Upper lobe of left lung (tissue), 6 donors: ENCODE data around the gene CANT1. TPM values are rescaled to one million over a fixed set of nuclear protein-coding genes. Genes with fewer than 3 reads are reported as not detected.

Source experiments
- ATAC-seq, 2 donors: fragments of 200-7000 bp; cut with Tn5 transposase; one replicate each; pipeline ENCODE4 v1.9.1; 2022; ENCODE audit warnings: mild to moderate bottlenecking in 2 of 2, moderate library complexity in 2 of 2; ENCODE audit not compliant: low FRiP score in 2 of 2
- DNase-seq, 2 donors: peaks; one replicate each; pipeline ENCODE4 v3.0.0-alpha.2; 2019 to 2020
- H3K27ac ChIP-seq, 4 donors: fragments of 200-600 bp; sonication (generic); one replicate each; pipeline ENCODE4 v1.5.1; 2016 to 2019
- H3K27me3 ChIP-seq, 4 donors: fragments of 200-600 bp; sonication (generic); one replicate each; pipeline ENCODE4 v1.5.1; 2017 to 2019
- H3K36me3 ChIP-seq, 4 donors: fragments of 200-600 bp; sonication (generic); one replicate each; pipeline ENCODE4 v1.5.1; 2016 to 2019
- H3K4me1 ChIP-seq, 4 donors: fragments of 200-600 bp; sonication (generic); one replicate each; pipeline ENCODE4 v1.5.1; 2018 to 2019
- H3K4me3 ChIP-seq, 4 donors: fragments of 200-600 bp; sonication (generic); one replicate each; pipeline ENCODE4 v1.5.1; 2017 to 2019; ENCODE audit warnings: mild to moderate bottlenecking in 2 of 4, moderate library complexity in 1 of 4
- H3K9me3 ChIP-seq, 4 donors: fragments of 200-600 bp; sonication (generic); one replicate each; pipeline ENCODE4 v1.5.1; 2018 to 2019
- EP300 ChIP-seq, 4 donors: sonication (generic); formaldehyde crosslinking; IDR thresholded peaks; one replicate each; pipeline ENCODE4 v1.5.1; 2017; ENCODE audit warnings: antibody characterized with exemption in 4 of 4, control low read depth in 2 of 4
- POLR2A ChIP-seq, 4 donors: fragments of 450-650 bp; IDR thresholded peaks; one replicate each; pipeline ENCODE4 v1.5.1; 2016 to 2017; ENCODE audit warnings: antibody characterized with exemption in 4 of 4, mild to moderate bottlenecking in 2 of 4
- POLR2AphosphoS5 ChIP-seq, 2 donors: sonication (generic); formaldehyde crosslinking; IDR thresholded peaks; one replicate each; pipeline ENCODE4 v1.5.1; 2017; ENCODE audit warnings: antibody characterized with exemption in 2 of 2
- WGBS, 2 donors: methylation state at CpG; one replicate each; pipeline ENCODE4 v1.1.5; 2017 to 2018; 5-methylcytosine and 5-hydroxymethylcytosine counted together
- total RNA-seq, 6 donors: library from RNA; depleted of rRNA in 4 of 6; stranded (reverse); fragments of >200 nt in 4 of 6; gene quantifications; one replicate each; pipeline versions ENCODE4 v1.1.0 to v1.2.1, GENCODE V29; 2016 to 2021
- TF ChIP-seq, protein P1 (sequence below), 6 experiments: fragments of 450-650 bp in 4 of 6; fragments of 200-600 bp in 2 of 6; sonication (generic) in 2 of 6; IDR thresholded peaks; one replicate each; pipeline ENCODE4 v1.5.1; 2016 to 2019; ENCODE audit warnings: antibody characterized with exemption in 6 of 6
- donor health status: DM: no; HTN: no; CAD: no; lungs with moderate emphysema.
- donor health status: DM: no; HTN: yes; CAD: no; lungs with severe emphysema.

CANT1 gene
- total RNA-seq, 6 donors from 2014 or later: 19.5 to 77.8 (median 38.6) TPM

DNA sequence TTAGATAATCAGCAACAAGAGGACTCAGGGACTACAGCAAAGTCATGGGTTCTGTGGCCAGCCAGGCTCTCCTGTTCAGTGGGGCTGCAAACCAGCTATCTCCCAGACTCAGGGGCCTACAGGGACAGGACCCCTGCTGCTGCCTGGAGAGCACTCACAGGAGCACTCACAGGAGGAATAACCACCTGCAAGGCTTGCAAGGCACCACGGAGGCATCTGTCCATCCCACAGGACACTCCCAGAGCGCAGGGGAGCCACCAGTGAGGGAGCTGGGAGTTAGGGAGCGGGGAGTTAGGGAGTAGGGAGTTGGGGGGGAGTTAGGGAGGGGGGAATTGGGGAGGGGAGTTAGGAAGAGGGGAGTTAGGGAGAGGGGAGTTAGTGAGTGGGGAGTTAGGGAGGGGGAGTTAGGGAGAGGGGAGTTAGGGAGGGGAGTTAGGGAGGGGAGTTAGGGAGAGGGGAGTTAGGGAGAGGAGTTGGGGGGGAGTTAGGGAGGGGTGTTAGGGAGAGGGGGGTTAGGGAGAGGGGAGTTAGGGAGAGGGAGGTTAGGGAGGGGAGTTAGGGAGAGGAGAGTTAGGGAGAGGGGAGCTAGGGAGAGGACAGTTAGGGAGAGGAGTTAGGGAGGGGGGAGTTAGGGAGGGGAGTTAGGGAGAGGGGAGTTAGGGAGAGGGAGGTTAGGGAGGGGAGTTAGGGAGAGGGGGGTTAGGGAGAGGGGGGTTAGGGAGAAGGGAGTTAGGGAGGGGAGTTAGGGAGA is 5.7 kb downstream of the CANT1 start:
- Histone ChIP-seq H3K36me3 (peaks cover 0 to 31% (median 8%) of the 10 kb centered on the region in 4 donors), H3K27ac (no peak overlapping the region), H3K4me1 (peaks cover 36 to 57% (median 36%) of the 10 kb centered on the region in 4 donors), H3K9me3 (no peaks in the 10 kb centered on the region), H3K27me3 (no peaks in the 10 kb centered on the region), H3K4me3 (no peak overlapping the region)
- no peak for TF ChIP-seq EP300 (IDR thresholded peaks at IDR 0.05)
- no peak for TF ChIP-seq POLR2A (IDR thresholded peaks at IDR 0.05)
- TF ChIP-seq POLR2AphosphoS5 (IDR thresholded peaks at IDR 0.05): no peak
- ATAC-seq (no peak), DNase-seq (no peak)
- 78% methylated on average over 2 of the region's 3 CpGs; no CpG with 5 or more reads in 1 of the 2 donors for WGBS, 2 donors

DNA sequence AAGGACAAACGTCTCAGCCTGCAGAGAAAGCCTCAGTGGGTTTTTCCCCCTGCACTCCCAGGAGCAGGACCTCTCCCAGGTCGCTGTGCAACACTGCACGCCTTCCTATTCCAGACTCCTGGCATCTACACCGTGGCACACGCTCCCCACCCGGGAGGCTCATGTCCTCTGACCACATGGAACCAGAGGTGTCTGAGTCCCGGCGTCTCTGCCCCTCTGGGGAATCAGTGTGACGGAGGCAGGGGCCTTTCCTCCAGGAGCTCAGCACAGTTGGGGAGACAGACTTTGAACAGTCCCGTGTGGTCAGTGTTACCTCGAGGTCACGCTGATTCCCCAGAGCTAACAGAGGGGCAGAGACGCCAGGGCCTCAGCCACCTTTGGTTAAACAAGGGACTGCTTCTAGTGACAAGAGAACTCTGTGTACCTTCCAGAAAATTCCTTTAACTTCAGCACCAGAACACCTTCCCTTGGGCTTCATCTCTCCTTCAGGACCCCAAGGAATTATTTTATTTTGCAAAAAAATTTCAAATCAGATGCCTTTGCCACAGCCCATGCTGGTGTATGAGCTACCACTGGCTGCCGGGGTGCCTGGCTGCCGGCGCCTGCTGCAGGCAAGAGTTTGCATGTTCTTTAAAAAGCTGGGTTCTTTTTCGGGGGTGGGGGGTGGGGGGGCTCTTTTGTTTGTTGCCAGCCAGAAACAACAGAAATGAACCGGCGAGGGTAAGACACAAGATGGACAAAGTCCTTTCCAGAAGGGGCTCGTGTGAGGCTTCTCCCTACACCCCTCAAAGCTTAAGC is 6.6 kb downstream of the CANT1 start:
- 81 to 83% methylated on average over 13 to 20 of the region's 20 CpGs for WGBS, 2 donors
- no peak for ATAC-seq
- Histone ChIP-seq H3K4me3 (no peak overlapping the region), H3K27ac (no peak overlapping the region), H3K27me3 (no peaks in the 10 kb centered on the region), H3K9me3 (no peaks in the 10 kb centered on the region), H3K36me3 (peaks cover 0 to 40% (median 12%) of the 10 kb centered on the region in 4 donors), H3K4me1 (peaks cover 27 to 55% (median 28%) of the 10 kb centered on the region in 4 donors)
- TF ChIP-seq EP300 (IDR thresholded peaks at IDR 0.05) (no peak), POLR2AphosphoS5 (IDR thresholded peaks at IDR 0.05) (no peak), POLR2A (IDR thresholded peaks at IDR 0.05) (no peak)
- TF ChIP-seq, protein P1, sequence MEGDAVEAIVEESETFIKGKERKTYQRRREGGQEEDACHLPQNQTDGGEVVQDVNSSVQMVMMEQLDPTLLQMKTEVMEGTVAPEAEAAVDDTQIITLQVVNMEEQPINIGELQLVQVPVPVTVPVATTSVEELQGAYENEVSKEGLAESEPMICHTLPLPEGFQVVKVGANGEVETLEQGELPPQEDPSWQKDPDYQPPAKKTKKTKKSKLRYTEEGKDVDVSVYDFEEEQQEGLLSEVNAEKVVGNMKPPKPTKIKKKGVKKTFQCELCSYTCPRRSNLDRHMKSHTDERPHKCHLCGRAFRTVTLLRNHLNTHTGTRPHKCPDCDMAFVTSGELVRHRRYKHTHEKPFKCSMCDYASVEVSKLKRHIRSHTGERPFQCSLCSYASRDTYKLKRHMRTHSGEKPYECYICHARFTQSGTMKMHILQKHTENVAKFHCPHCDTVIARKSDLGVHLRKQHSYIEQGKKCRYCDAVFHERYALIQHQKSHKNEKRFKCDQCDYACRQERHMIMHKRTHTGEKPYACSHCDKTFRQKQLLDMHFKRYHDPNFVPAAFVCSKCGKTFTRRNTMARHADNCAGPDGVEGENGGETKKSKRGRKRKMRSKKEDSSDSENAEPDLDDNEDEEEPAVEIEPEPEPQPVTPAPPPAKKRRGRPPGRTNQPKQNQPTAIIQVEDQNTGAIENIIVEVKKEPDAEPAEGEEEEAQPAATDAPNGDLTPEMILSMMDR (IDR thresholded peaks at IDR 0.05): no peak
- DNase-seq: no peak

DNA sequence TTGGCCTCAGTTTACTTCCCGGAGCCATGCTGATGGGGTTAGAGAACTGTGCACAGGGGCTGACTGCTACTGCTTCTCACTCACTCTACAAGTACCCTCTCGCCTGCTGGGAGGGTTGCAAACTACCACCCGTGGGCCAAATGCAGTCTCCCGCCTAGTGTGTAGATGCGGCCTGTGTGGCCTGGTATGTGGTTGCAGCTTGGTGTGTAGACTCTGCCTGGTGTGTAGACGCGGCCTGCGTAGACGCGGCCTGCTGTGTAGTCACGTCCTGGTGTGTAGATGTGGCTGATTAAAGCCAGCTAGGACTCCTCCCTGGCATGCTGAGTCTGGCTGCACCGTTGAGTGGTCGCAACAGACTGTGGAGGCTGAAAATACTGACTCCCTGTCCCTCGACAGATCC is 7.3 kb downstream of the CANT1 start:
- peaks cover 20 to 50% (median 22%) of the 10 kb centered on the region in 4 donors for H3K4me1 ChIP-seq
- no peak for DNase-seq

DNA sequence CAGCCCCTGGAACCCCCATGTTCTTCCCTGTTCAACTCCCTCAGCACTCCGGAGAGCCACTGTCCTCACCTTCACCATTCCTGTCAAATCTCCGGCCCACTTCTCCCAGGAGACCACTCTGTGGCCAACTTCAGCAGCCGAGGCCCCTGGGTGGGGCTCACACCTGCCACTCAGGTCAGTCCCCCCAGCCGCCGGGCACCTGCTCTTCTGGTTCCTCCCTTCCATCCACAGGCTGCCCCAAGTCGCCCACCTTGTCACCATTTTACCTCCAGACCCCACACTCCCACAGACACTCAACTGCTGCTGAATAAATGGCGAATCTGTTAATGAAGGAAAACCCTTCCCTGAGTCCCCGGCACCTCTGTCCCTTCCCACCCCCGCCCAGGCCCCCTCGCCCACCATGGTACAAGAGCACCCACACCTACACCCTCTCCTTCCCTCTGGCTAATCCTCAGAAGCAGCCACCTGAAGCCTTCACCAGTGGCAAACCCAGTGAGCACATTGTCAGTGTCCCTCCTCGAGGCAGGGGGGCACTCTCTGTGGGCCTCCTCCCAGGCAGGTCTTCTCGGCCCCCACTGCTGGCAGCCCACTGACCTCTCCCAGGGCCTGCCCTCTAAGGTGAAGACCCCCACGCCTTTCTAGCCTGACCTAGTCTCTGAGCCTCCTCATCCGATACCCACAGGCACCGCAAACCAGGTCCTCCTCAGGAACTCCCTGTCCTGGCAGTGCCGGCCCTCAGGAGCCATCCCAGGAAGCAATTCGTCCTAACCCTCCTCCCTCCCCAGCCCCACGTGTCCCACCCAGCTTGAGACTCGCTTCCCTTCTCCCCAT is 8.2 kb downstream of the CANT1 start:
- DNase-seq: no peak
- peaks cover 6 to 52% (median 28%) of the 10 kb centered on the region in 4 donors for H3K36me3 ChIP-seq
- H3K27me3 ChIP-seq: no peaks in the 10 kb centered on the region
- no peak for ATAC-seq
- 90% methylated on average over 19 of the region's 19 CpGs for WGBS, 2 donors
- H3K4me1 ChIP-seq: peaks cover 16 to 48% (median 20%) of the 10 kb centered on the region in 4 donors
- no peak overlapping the region for H3K27ac ChIP-seq
- no peaks in the 10 kb centered on the region for H3K9me3 ChIP-seq
- no peak overlapping the region for H3K4me3 ChIP-seq
- no peak for TF ChIP-seq POLR2AphosphoS5 (IDR thresholded peaks at IDR 0.05)

More for the DNA sequence above, 7.3 kb downstream of the CANT1 start:
- 84 to 90% methylated on average over 7 to 14 of the region's 14 CpGs for WGBS, 2 donors
- no peak for ATAC-seq
- no peaks in the 10 kb centered on the region for H3K9me3 ChIP-seq
- TF ChIP-seq EP300 (IDR thresholded peaks at IDR 0.05) (no peak), POLR2AphosphoS5 (IDR thresholded peaks at IDR 0.05) (no peak), POLR2A (IDR thresholded peaks at IDR 0.05) (no peak)
- TF ChIP-seq, protein P1 (IDR thresholded peaks at IDR 0.05): no peak
- no peak overlapping the region for H3K4me3 ChIP-seq
- peaks cover 3 to 43% (median 19%) of the 10 kb centered on the region in 4 donors for H3K36me3 ChIP-seq
- no peak overlapping the region for H3K27ac ChIP-seq
- no peaks in the 10 kb centered on the region for H3K27me3 ChIP-seq

DNA sequence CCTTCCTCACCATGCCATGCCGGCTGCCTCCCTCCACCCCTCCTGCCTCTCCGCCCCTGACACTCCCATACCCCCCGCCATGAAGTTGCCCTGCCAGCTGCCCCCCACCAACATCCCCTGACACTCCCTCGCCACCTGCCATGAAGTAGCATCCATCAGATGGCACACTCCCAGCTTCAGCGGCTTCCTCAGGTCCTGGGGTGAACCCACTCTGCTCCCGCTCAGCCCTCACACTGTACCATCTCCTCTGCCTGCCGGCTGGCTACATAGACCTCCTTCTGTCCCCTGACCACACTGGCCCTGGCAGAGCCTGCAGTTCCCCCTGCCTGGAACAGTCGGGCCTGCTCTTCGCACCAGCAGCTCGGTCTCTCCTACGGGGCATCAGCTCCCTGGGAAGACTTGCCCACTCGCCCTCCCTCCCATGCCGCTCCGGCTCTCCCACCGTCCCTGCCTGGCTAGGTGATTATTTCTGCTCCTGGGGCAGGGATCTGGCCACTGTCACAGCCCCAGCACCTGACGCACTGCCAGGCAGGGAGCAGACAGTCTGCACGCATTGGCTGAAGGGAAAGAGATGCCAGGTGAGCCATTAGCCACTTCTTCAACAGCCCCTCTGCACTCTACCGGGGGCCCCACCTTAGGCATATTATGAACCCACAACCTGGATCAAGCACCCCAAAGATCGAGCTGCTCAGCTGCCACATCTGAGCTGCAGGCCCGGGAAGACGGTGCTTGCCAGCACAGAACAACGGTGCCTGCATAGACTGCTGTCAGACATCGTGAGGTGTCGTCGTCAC is 9.0 kb downstream of the CANT1 start:
- DNase-seq (no peak), ATAC-seq (no peak)
- Histone ChIP-seq H3K4me1 (peaks cover 14 to 48% (median 17%) of the 10 kb centered on the region in 4 donors), H3K36me3 (peaks cover 6 to 60% (median 32%) of the 10 kb centered on the region in 4 donors), H3K27me3 (no peaks in the 10 kb centered on the region), H3K4me3 (no peak overlapping the region), H3K27ac (no peak overlapping the region), H3K9me3 (no peaks in the 10 kb centered on the region)
- TF ChIP-seq POLR2AphosphoS5 (IDR thresholded peaks at IDR 0.05) (no peak), EP300 (IDR thresholded peaks at IDR 0.05) (no peak), POLR2A (IDR thresholded peaks at IDR 0.05) (no peak)
- TF ChIP-seq, protein P1 (IDR thresholded peaks at IDR 0.05): no peak
- 92 to 96% methylated on average over 19 to 25 of the region's 25 CpGs for WGBS, 2 donors
